Adrenal gland (tissue), 5 donors: ENCODE data around the gene DFFB.

Experiments
- CTCF ChIP-seq, 6 experiments: fragments of 450-650 bp in 4 of 6; fragments of 200-600 bp in 2 of 6; sonication (generic) in 1 of 6; IDR thresholded peaks; 1 replicate in 5 of 6; 2 replicates in 1 of 6; pipeline versions ENCODE4 v1.5.1 to v1.8.0; 2016 to 2021; ENCODE audit warnings: antibody characterized with exemption in 6 of 6, mild to moderate bottlenecking in 2 of 6, moderate library complexity in 1 of 6
- POLR2A ChIP-seq, 2 donors: fragments of 450-650 bp; IDR thresholded peaks; one replicate each; pipeline ENCODE4 v1.6.1; 2017; ENCODE audit warnings: antibody characterized with exemption in 2 of 2, mild to moderate bottlenecking in 2 of 2, moderate library complexity in 1 of 2
- donor health status: DM: no; HTN: no; CAD: no.

GRCh38 chr1:3906672-3907020, 49.4 kb downstream of the DFFB start:
- TF ChIP-seq POLR2A (IDR thresholded peaks at IDR 0.05) = no peak
- TF ChIP-seq CTCF (IDR thresholded peaks at IDR 0.05) = no peak
